ENCODE data around the gene DOK4. TPM values are rescaled to one million over a fixed set of nuclear protein-coding genes. Genes with fewer than 3 reads are reported as not detected.

Gene DOK4
- total RNA-seq, 1 donor from 2014 or later, result 0.73 TPM

DNA sequence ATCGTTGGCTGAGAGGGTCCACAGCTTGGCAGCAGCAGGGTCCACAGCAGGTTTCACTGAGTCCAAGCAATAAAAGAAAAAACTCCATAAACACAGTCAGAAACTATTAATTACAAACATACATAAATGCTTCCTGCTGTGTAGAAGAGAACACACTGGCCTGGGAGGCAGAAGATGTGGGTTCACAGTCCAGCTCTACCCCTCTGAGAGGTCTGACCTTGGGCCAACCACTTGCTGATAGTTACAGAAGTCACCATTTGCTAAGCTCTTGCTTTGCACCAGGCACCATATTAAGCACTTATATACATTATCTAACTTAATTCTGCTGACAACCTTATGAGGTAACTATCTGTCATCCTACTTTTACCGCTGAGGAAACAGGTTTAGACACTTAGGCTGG is 53.8 kb downstream of the DOK4 start:
- no peak for DNase-seq
- ChIA-PET CTCF (interaction anchor here (1.2 to 1.5 kb wide), 2 partner anchors 14 to 87 kb away, joined by 3 to 4 read pairs; partner anchors contain the start of genes CIAPIN1 and COQ9), POLR2A (interaction anchor here (0.6 to 1.5 kb wide), 2 partner anchors 11 to 15 kb away, joined by 5 read pairs; partner anchors contain the start of genes CIAPIN1 and COQ9)
- Mint-ChIP-seq H3K27me3 (no peaks in the 10 kb centered on the region), H3K27ac (no peak overlapping the region), H3K9me3 (no peaks in the 10 kb centered on the region), H3K4me3 (no peak overlapping the region), H3K36me3 (ENCODE audit: low read depth) (peaks cover 90% of the 10 kb centered on the region), H3K4me1 (no peaks in the 10 kb centered on the region)
- TF ChIP-seq, protein P1, sequence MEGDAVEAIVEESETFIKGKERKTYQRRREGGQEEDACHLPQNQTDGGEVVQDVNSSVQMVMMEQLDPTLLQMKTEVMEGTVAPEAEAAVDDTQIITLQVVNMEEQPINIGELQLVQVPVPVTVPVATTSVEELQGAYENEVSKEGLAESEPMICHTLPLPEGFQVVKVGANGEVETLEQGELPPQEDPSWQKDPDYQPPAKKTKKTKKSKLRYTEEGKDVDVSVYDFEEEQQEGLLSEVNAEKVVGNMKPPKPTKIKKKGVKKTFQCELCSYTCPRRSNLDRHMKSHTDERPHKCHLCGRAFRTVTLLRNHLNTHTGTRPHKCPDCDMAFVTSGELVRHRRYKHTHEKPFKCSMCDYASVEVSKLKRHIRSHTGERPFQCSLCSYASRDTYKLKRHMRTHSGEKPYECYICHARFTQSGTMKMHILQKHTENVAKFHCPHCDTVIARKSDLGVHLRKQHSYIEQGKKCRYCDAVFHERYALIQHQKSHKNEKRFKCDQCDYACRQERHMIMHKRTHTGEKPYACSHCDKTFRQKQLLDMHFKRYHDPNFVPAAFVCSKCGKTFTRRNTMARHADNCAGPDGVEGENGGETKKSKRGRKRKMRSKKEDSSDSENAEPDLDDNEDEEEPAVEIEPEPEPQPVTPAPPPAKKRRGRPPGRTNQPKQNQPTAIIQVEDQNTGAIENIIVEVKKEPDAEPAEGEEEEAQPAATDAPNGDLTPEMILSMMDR (IDR thresholded peaks at IDR 0.05), result no peak
- no peak for ATAC-seq (ENCODE audit: low read depth)
- intact Hi-C loops (cut with micrococcal nuclease), result no loop called here

DNA sequence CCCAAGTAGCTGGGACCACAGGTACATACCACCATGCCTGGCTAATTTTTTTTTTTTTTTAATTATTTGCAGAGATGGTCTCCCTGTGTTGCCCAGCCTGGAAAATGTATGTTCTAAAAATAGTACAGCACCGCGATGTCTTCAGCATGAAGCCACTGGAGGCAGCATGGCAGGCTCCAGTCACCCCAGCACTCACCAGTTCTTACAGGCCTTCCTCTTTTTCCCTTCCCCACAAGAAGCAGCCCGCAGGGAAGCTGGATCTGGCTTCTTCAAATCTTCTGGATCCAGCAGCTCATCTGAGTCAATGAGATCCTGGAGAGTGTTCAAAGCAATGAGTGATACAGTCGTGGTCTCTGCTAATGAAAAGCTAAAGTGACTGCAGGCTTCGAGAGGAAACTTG is 55.3 kb downstream of the DOK4 start:
- intact Hi-C loops (cut with micrococcal nuclease), result no loop called here
- ChIA-PET CTCF (no interaction called here), POLR2A (no interaction called here)
- TF ChIP-seq, protein P1 (IDR thresholded peaks at IDR 0.05), result no peak
- H3K36me3 Mint-ChIP-seq (ENCODE audit: low read depth), result peaks cover 88% of the 10 kb centered on the region
- ATAC-seq (ENCODE audit: low read depth) (no peak), DNase-seq (no peak)
- H3K27me3 Mint-ChIP-seq, result no peaks in the 10 kb centered on the region
- H3K27ac Mint-ChIP-seq, result no peak overlapping the region
- no peaks in the 10 kb centered on the region for H3K4me1 Mint-ChIP-seq
- H3K9me3 Mint-ChIP-seq, result no peaks in the 10 kb centered on the region
- no peak overlapping the region for H3K4me3 Mint-ChIP-seq

DNA sequence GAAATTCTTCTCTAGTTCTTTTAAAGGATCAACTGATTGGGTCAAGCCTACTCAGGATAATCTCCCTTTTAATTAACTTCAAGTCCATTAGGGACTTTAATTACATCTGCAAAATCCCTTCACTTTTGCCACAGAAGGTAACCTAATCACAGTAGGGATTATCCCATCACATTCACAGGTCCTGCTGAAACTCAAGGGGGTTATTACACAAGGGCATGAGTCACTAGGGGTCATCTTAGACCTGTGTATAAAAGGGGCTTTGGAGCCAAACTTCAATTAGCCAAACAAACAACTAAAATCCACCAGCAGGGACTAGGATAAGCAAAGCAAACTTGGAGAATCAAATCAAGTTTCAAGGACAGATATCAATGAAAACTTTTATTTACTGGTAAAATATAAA is 58.5 kb downstream of the DOK4 start:
- intact Hi-C loops (cut with micrococcal nuclease), result no loop called here
- Mint-ChIP-seq H3K36me3 (ENCODE audit: low read depth) (peaks cover 57% of the 10 kb centered on the region), H3K27ac (no peak overlapping the region), H3K9me3 (no peaks in the 10 kb centered on the region), H3K4me1 (no peaks in the 10 kb centered on the region), H3K27me3 (no peaks in the 10 kb centered on the region), H3K4me3 (no peak overlapping the region)
- ChIA-PET CTCF (no interaction called here), POLR2A (no interaction called here)
- ATAC-seq (ENCODE audit: low read depth) (no peak), DNase-seq (no peak)
- TF ChIP-seq, protein P1 (IDR thresholded peaks at IDR 0.05), result no peak

DNA sequence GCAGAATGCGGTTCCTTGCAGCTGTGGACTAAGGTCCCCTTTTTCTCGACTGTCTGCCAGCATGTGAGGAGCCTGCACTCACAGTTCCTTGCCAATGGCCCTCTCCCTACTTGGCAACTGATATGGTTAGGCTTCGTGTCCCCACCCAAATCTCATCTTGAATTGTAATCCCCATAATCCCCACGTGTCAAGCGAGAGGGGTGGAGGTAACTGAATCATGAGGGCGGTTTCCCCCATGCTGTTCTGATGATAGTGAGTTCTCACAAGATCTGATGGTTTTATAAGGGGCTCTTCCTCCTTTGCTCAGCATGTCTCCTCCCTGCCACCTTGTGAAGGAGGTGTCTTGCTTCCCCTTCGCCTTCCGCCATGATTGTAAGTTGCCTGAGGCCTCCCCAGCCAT is 59.0 kb downstream of the DOK4 start:
- H3K9me3 Mint-ChIP-seq, result no peaks in the 10 kb centered on the region
- CTCF ChIA-PET, result no interaction called here

DNA sequence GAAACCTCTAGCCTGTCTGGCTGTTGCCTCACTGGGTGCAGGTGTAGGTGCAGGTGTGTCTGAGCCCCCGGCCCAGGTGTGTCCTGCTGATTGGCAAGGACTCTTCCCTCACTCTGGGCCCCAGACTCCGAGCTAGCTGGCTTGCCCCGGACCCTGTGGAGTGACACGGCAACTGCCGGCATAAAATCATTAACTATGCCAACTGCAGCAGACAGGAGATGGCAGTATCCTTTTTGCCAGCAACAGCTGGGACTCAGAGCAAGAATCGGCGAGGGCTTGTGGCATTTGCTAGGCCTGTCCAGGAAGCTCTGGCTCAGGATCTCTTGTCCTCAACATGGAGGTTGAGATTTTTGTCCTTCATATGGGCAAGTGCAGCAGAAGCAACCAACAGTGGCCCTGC is 59.9 kb downstream of the DOK4 start:
- no peaks in the 10 kb centered on the region for H3K4me1 Mint-ChIP-seq
- ATAC-seq (ENCODE audit: low read depth), result no peak
- no peak overlapping the region for H3K4me3 Mint-ChIP-seq
- no peaks in the 10 kb centered on the region for H3K27me3 Mint-ChIP-seq
- no peak overlapping the region for H3K27ac Mint-ChIP-seq
- H3K36me3 Mint-ChIP-seq (ENCODE audit: low read depth), result peaks cover 44% of the 10 kb centered on the region
- TF ChIP-seq, protein P1 (IDR thresholded peaks at IDR 0.05), result no peak
- CTCF ChIA-PET, result interaction anchor here (1.1 kb wide), 1 partner anchor 8 kb away, joined by 3 read pairs; no protein-coding TSS in a partner anchor
- POLR2A ChIA-PET, result interaction anchor here (0.7 kb wide), 1 partner anchor 10 kb away, joined by 6 read pairs; no protein-coding TSS in a partner anchor
- H3K9me3 Mint-ChIP-seq, result no peaks in the 10 kb centered on the region
- intact Hi-C loops (cut with micrococcal nuclease), result no loop called here
- DNase-seq, result no peak

More for the DNA sequence above, 59.0 kb downstream of the DOK4 start:
- no peak overlapping the region for H3K27ac Mint-ChIP-seq
- no peak for DNase-seq
- POLR2A ChIA-PET, result no interaction called here
- H3K36me3 Mint-ChIP-seq (ENCODE audit: low read depth), result peaks cover 53% of the 10 kb centered on the region
- no peak overlapping the region for H3K4me3 Mint-ChIP-seq
- intact Hi-C loops (cut with micrococcal nuclease), result no loop called here
- no peaks in the 10 kb centered on the region for H3K4me1 Mint-ChIP-seq
- ATAC-seq (ENCODE audit: low read depth), result no peak
- H3K27me3 Mint-ChIP-seq, result no peaks in the 10 kb centered on the region
- TF ChIP-seq, protein P1 (IDR thresholded peaks at IDR 0.05), result no peak

All from activated B cell treated with CpG ODN at 0.5 μM for 24 hours (primary cell).